Left lobe of liver (tissue), 2 donors: Measurements from ENCODE around the gene HDAC6. TPM values are rescaled to one million over a fixed set of nuclear protein-coding genes. Genes with fewer than 3 reads are reported as not detected.
"Not testable (repeated sequence)": the region's sequence is repeated elsewhere in the genome, so short reads cannot be mapped to it uniquely, and the experiment has no call there.

Source experiments
- ATAC-seq: fragments of 200-7000 bp; cut with Tn5 transposase; one replicate; pipeline ENCODE4 v1.9.1; 2020; ENCODE audit warnings: mild to moderate bottlenecking, moderate library complexity
- DNase-seq: peaks from one replicate; pipeline ENCODE4 v3.0.0-alpha.2; 2020; ENCODE audit warnings: low spot score
- total RNA-seq: library from RNA; stranded (reverse); gene quantifications from one replicate; pipeline ENCODE4 v1.2.1, GENCODE V29; 2021
- donor health status: DM: no; HTN: no; CAD: no; lungs with moderate emphysema.
- donor health status: DM: no; HTN: yes; CAD: no.

The HDAC6 gene
- total RNA-seq, 1 donor from 2014 or later, result 113 TPM

DNA sequence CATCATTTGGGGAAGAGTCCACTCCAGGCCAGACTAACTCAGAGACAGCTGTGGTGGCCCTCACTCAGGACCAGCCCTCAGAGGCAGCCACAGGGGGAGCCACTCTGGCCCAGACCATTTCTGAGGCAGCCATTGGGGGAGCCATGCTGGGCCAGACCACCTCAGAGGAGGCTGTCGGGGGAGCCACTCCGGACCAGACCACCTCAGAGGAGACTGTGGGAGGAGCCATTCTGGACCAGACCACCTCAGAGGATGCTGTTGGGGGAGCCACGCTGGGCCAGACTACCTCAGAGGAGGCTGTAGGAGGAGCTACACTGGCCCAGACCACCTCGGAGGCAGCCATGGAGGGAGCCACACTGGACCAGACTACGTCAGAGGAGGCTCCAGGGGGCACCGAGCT is 21.2 kb downstream of the HDAC6 start:
- DNase-seq (no peak), ATAC-seq (no peak)

DNA sequence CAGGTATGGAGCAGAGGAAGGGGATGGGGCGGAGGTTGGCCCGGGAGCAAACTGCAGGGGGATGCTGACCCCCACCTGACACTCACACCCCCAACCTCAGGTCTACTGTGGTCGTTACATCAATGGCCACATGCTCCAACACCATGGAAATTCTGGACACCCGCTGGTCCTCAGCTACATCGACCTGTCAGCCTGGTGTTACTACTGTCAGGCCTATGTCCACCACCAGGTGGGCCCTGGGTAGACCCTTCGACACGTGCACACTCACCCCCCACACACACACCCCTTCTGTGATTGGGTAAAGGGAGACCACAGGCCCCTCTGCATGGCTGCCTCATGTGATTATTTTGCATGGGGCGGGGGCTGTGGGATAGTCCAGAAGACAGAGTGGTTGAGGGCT is 22.2 kb downstream of the HDAC6 start:
- DNase-seq, result no peak

GRCh38 chrX:48826135-48826875 is 24.4 kb downstream of the HDAC6 start, which contains the start of gene ERAS:
Gene ERAS (plus strand): TSS chrX:48826513. CDS start chrX:48829124, 2,611 bp downstream.
- DNase-seq (no peak), ATAC-seq (no peak)

More for the DNA sequence above, 22.2 kb downstream of the HDAC6 start:
- no peak for ATAC-seq

GRCh38 chrX:48826876-48827653 is 25.2 kb downstream of the HDAC6 start:
- DNase-seq, result no peak
- ATAC-seq, result no peak

GRCh38 chrX:48827654-48827968 is 25.7 kb downstream of the HDAC6 start:
- DNase-seq (no peak), ATAC-seq (no peak)

DNA sequence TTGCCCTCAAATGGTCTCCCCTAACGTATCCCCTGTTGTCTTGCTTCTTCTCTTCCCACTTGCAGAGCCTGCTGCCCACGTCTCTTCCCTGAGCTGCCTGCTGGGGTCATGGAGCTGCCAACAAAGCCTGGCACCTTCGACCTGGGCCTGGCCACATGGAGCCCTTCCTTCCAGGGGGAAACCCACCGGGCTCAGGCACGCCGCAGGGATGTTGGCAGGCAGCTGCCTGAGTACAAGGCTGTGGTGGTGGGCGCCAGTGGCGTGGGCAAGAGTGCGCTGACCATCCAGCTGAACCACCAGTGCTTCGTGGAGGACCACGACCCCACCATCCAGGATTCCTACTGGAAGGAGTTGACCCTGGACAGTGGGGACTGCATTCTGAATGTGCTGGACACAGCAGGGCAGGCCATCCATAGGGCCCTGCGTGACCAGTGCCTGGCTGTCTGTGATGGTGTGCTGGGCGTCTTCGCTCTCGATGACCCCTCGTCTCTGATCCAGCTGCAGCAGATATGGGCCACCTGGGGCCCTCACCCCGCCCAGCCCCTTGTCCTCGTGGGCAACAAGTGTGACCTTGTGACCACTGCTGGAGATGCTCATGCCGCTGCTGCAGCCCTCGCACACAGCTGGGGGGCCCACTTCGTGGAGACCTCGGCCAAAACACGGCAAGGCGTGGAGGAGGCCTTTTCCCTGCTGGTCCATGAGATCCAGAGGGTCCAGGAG is 27.3 kb downstream of the HDAC6 start:
- ATAC-seq, result no peak
- no peak for DNase-seq

GRCh38 chrX:48831136-48831908 is 29.5 kb downstream of the HDAC6 start:
- no peak for ATAC-seq
- DNase-seq, result no peak

GRCh38 chrX:48831909-48832291 is 30.0 kb downstream of the HDAC6 start:
- ATAC-seq (no peak), DNase-seq (no peak)

- ATAC-seq, result no peak
- no peak for DNase-seq
Measured at GRCh38 chrX:48833542-48834138, 31.8 kb downstream of the HDAC6 start.

DNA sequence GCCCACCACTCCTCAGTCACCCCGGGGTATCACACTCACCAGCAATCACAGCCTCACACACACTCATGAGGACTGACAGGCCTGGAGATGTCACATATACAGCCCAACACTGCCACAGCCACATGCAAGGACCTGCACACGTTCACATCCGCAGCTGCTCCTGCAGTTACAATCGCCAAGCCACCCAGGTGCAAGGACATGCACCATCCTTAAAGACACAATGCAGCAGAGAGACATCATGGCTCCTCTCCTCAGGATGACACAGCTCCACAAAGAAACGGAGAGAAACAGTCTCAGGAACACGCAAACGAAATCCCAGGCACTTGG is 32.5 kb downstream of the HDAC6 start:
- no peak for ATAC-seq

DNA sequence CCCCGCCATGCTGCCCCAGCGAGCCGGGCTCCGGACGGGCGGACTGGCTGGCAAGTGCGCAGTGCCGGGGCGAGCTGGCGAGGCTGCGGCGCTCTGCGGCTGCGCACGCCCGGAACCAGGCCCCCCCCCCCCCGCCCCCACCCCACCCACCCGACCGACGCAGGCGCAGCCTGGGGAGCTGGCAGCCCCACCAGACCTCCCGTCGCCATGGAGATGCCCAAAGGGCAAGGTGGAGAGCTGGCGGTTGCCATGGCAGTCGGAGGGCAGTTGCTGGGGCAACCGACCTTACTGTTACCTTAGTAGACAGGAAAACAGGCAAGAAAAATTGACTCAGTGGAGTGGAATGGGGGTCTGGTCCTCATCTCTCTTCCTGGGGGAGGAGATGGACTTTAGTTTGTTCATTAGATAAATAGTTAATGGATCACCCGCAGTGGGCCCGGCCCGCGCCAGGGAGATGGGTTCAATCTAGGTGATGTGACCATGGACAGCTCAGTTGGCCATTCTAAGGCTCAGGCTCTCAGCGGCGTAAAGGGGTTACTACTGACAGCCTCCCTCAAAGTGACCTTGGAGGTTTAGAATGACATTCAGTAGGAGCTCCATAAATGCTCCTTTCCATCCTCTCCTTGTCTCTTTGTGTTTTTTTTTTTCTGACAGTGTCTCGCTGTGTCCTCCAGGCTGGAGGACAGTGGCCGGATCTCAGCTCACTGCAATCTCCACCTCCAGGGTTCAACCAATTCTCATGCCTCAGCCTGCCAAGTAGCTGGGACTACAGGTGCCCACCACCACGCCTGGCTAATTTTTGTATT is 33.9 kb downstream of the HDAC6 start, which contains the start of gene PCSK1N:
Gene PCSK1N (minus strand): TSS at position 87 of the 806 bp plus-strand sequence. CDS start 78 bp downstream, at position 9.
- DNase-seq, result no peak
- no peak for ATAC-seq

More for the DNA sequence above, 32.5 kb downstream of the HDAC6 start:
- DNase-seq, result no peak

GRCh38 chrX:48839686-48840085 is 37.8 kb downstream of the HDAC6 start:
- ATAC-seq, result no peak
- DNase-seq, result no peak

DNA sequence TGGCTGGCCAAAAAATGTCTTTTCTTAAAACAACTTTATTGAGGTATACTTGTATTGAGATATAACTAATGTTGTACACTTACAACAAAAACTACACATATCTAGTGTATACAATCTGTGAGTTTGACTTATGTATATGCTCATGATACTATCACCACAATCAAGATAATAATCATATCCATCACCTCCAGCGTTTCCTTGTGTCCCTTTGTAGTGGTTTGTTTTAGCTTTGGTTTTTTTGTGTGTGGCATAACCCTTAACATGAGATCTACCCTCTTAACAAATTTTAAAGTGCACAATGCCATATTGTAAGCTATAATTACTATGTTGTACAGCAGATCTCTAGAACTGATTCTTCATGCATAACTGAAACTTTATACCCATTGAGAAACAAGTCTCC is 47.0 kb downstream of the HDAC6 start:
- DNase-seq (no peak), ATAC-seq (no peak)

- no peak for DNase-seq
- ATAC-seq, result no peak
Measured at GRCh38 chrX:48852857-48853256, 51.0 kb downstream of the HDAC6 start.

DNA sequence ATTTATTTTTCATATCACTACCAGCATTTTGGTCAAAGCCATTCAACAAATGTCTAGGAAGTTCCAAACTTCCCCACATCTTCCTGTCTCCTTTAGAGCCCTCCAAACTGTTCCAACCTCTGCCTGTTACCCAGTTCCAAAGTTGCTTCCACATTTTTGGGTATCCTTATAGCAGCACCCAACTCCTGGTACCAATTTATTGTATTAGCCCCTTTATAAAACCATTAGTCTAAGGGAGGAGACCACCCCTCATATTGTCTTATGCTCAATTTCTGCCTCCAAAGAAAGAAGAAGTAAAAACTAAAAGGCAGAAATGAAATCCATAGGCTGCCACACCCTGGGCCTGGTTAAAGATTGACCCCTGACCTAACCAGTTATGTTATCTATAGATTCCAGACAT is 51.6 kb downstream of the HDAC6 start:
- not testable (repeated sequence) for DNase-seq, ATAC-seq

GRCh38 chrX:48854121-48854804 is 52.4 kb downstream of the HDAC6 start:
- ATAC-seq, DNase-seq: not testable (repeated sequence)

- no peak for DNase-seq
Measured at GRCh38 chrX:48854898-48855297, 53.0 kb downstream of the HDAC6 start.

GRCh38 chrX:48864210-48864609 is 62.3 kb downstream of the HDAC6 start:
- ATAC-seq (no peak), DNase-seq (no peak)

More at GRCh38 chrX:48854898-48855297, 53.0 kb downstream of the HDAC6 start:
- ATAC-seq, result no peak

DNA sequence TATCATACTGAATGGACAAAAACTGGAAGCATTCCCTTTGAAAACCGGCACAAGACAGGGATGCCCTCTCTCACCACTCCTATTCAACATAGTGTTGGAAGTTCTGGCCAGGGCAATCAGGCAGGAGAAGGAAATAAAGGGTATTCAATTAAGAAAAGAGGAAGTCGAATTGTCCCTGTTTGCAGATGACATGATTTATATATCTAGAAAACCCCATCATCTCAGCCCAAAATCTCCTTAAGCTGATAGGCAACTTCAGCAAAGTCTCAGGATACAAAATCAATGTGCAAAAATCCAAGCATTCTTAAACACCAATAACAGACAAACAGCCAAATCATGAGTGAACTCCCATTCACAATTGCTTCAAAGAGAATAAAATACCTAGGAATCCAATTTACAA is 70.2 kb downstream of the HDAC6 start:
- not testable (repeated sequence) for ATAC-seq, DNase-seq
